Rectal smooth muscle tissue (tissue), 1 donor: ENCODE data around the gene VTCN1.
A peak's percentile ranks its signal among the peaks of the same experiment; 100 is the strongest.

Source experiments
- H3K27ac ChIP-seq: one replicate; pipeline ENCODE4 v1.7.0; 2013; ENCODE audit warnings: low read depth, low read length, inconsistent platforms
- H3K27me3 ChIP-seq: one replicate; pipeline ENCODE4 v1.7.0; 2013; ENCODE audit warnings: low read length; ENCODE audit not compliant: control insufficient read depth, insufficient read depth
- H3K36me3 ChIP-seq: one replicate; pipeline ENCODE4 v1.7.0; 2013; ENCODE audit warnings: low read length; ENCODE audit not compliant: control insufficient read depth, insufficient read depth
- H3K4me1 ChIP-seq: one replicate; pipeline ENCODE4 v1.7.0; 2013; ENCODE audit warnings: low read length; ENCODE audit not compliant: control insufficient read depth, insufficient read depth
- H3K4me3 ChIP-seq: one replicate; pipeline ENCODE4 v1.7.0; 2013; ENCODE audit warnings: low read length
- H3K9ac ChIP-seq: one replicate; pipeline ENCODE4 v1.7.0; 2013; ENCODE audit warnings: low read length

Gene VTCN1

DNA sequence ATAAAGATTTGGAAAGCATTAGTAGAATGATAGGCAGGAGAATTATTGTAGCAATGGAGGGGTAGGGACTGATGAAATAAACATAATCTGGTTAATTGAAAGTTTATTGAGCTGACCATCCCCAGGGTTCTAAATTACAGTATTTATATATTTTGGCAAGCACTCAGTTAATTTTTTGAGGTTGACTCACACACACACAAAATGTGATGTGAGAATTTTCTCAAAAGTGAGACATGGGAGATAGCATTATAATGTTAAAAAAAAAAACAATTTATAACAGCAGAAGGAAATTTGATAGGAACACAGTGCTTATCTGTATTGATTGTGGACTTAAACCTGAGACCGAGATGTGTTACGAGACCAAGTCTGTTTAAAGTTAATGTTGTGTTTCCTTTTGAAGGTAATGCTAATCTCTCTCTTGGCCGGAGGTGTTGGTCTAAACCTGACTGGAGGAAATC, 113.7 kb downstream of the VTCN1 start:
- Histone ChIP-seq H3K4me3 (no peak overlapping the region), H3K27me3 (no peaks in the 10 kb centered on the region), H3K27ac (no peak overlapping the region), H3K4me1 (peaks cover 4% of the 10 kb centered on the region), H3K9ac (no peak overlapping the region), H3K36me3 (peaks cover 6% of the 10 kb centered on the region)

DNA sequence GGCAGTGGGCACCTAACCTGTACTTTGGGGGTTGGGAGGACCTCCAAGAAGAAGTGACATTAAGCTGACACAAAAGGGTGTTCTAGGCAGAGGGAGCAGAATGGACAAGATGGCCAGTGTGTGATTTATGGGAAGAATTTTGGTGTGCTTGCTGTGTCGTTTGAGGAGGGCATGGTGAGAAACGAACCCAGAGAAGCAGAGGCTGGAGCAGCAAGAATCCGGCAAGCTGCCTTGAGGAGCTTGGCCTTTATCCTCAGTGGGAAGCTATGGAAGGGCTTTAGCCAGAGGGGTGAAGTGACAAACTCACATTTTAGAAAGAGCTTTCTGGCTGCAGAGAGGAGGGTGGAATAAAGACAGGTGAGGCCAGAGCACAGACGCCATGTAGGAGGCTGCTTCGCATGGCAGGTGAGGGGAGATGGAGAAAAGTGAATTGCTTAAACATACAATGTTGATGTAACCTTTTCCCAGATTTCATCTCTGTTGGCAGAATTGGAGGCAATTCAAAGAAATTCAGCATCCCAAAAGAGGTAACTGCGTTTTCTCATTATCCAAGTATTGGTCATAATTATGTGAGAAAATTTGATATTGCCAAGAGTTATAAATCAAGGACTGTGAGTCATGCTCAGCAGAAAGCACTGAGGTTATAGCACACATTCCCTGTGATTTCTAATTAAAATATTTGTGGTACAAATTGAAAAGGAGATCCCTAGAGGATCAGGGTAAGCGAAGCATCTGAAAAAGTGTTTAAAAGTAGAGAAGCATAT, 115.7 kb downstream of the VTCN1 start:
- Histone ChIP-seq H3K9ac (no peak overlapping the region), H3K27me3 (no peaks in the 10 kb centered on the region), H3K27ac (peak overlapping the region; percentile 59), H3K36me3 (peaks cover 6% of the 10 kb centered on the region), H3K4me1 (peaks cover 4% of the 10 kb centered on the region), H3K4me3 (no peak overlapping the region)

DNA sequence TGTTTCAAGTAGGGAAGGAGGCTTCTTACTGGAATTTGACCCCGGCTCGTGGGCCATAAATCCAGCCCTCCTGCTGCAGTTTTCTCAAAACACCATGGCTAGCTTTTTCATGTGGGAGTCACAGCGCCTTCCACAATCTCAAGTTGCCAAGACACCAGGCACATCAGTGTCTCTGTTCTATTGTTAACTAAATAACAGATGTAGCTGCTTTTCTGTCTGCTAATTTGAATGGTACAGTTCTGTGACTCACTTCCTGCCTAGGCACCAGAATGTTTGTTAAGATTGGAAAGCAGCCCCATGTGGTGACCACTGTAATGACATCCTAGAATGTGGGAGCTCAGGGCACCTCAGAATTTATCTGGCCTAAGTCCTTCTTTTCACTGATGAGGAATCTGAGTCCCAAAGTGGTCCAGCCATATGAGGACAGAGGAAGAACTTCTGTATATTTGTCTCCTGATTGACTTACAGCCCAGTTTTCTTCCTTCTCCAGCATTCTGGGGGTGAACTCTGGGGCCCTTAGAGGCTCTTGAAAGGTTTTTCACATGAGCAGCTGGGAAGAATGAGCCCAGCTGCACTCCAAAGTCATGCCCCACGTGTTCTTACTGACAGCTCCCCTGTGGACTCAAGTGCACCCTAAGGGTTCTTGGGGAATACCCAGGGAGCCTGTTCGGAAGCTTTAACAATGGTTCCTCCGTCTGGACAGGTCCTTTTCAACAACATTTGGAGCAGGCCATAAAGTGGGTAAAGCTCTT, 116.7 kb downstream of the VTCN1 start:
- H3K36me3 ChIP-seq: peaks cover 6% of the 10 kb centered on the region
- peak overlapping the region; percentile 59 for H3K27ac ChIP-seq
- no peak overlapping the region for H3K9ac ChIP-seq
- no peak overlapping the region for H3K4me3 ChIP-seq
- no peaks in the 10 kb centered on the region for H3K27me3 ChIP-seq
- peaks cover 4% of the 10 kb centered on the region for H3K4me1 ChIP-seq
